ENCODE results near the gene GAD1. TPM values are rescaled to one million over a fixed set of nuclear protein-coding genes. Genes with fewer than 3 reads are reported as not detected.
A peak's percentile ranks its signal among the peaks of the same experiment; 100 is the strongest.

Gene GAD1
- total and polyA plus RNA-seq, 2 donors (not counting 3 experiments of a cell fraction or from before 2014, with no cell fraction given) = 0.60 to 0.62 TPM

DNA sequence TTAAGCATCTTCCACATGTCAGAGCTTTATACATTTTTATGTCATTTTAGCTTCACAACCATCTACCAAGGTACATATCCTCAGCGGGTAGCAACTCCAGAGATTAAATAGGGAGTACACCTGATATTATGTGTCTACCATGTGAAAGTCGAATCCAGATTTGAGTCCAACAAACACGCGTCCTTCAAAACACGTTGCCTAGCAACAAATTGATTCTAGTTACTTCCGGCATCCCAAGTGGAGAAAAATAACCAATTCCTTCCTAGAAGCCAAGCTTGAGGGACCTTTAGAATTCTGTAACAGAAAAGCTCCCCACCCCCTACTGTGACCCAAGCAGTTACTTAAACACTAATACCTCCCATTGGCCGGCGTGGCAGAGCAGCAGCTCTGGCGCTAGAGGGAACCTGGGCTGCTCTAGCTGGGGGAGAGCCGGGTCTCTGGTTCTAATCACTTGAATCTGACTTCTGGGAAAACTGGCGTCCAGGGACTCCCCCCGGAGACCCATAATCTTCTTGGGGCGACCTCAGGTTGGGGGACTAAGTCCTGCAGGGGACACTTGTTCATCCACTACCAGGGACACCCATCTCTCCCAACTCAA, 46.6 kb upstream of the GAD1 start, which contains the start of gene ERICH2:
Gene ERICH2, plus strand, starts transcription at position 371 of the 598 bp plus-strand sequence. CDS start 304 bp downstream, outside the sequence.
- Histone ChIP-seq H3K36me3 (ENCODE audit: control insufficient read depth in 2 of 2, extremely low read depth in 1 of 2, insufficient read depth in 2 of 2, low read length in 2 of 2) (no peaks in the 10 kb centered on the region), H3K27ac (ENCODE audit: insufficient read depth, low read depth, low read length) (no peak within 1 kb of the TSS), H3K79me2 (ENCODE audit: control insufficient read depth, insufficient read depth, low read length) (no peaks in the 10 kb centered on the region), H2AFZ (ENCODE audit: low read depth, low read length) (peak within 1 kb of the TSS; percentile 86), H3K9me3 (replicated peaks; ENCODE audit: control insufficient read depth, insufficient read depth, low read length) (no peaks in the 10 kb centered on the region), H3K9me1 (replicated peaks; ENCODE audit: control insufficient read depth, extremely low read depth, insufficient read depth, low read length) (no peaks in the 10 kb centered on the region), H3K4me1 (ENCODE audit: control insufficient read depth, extremely low read depth, insufficient read depth, low read length) (peaks cover 6% of the 10 kb centered on the region), H3K27me3 (ENCODE audit: control insufficient read depth in 2 of 2, insufficient read depth in 2 of 2, low read length in 2 of 2) (peaks cover 18 to 34% of the 10 kb centered on the region in 2 experiments), H3K4me2 (ENCODE audit: insufficient read depth, low read length) (peak within 1 kb of the TSS; percentile 78), H3K9ac (replicated peaks; ENCODE audit: extremely low read depth, insufficient read depth, low read length) (peak within 1 kb of the TSS; percentile 19), H3K4me3 (replicated peaks in 1 of 3; ENCODE audit: insufficient read depth in 1 of 3, low read depth in 1 of 3, low read length in 3 of 3) (peak within 1 kb of the TSS; percentile 29 to 71 (median 49)), H4K20me1 (replicated peaks; ENCODE audit: control insufficient read depth, extremely low read depth, insufficient read depth, low read length) (no peaks in the 10 kb centered on the region)
- no TSS peak for BruUV-seq (replicated peaks)
- FAIRE-seq = no peak
- TF ChIP-seq MYC (IDR thresholded peaks at IDR 0.05; ENCODE audit: low read depth, low read length) = no peak
- TF ChIP-seq FOS (IDR thresholded peaks at IDR 0.05; ENCODE audit: borderline replicate concordance, insufficient read depth, low read length) = no peak
- TF ChIP-seq EZH2 (IDR thresholded peaks at IDR 0.05; ENCODE audit: borderline replicate concordance, low read depth, low read length, severe bottlenecking) = no peak
- TF ChIP-seq POLR2A (IDR thresholded peaks at IDR 0.05; ENCODE audit: low read depth, low read length) = no peak
- no peak for TF ChIP-seq JUN (IDR thresholded peaks at IDR 0.05; ENCODE audit: borderline replicate concordance, insufficient read depth, insufficient read length, low read depth)
- no peak for TF ChIP-seq MAX (IDR thresholded peaks at IDR 0.05; ENCODE audit: insufficient read depth, insufficient read length)
- no peak for TF ChIP-seq GATA2 (IDR thresholded peaks at IDR 0.05; ENCODE audit: insufficient read depth, insufficient read length, low read depth, low read length)
- TF ChIP-seq CTCF (IDR thresholded peaks at IDR 0.05; ENCODE audit: extremely low read depth in 1 of 2, insufficient read depth in 1 of 2, low read depth in 1 of 2, low read length in 2 of 2) = no peak
- TF ChIP-seq POLR2AphosphoS5 (IDR thresholded peaks at IDR 0.05; ENCODE audit: insufficient read depth, low read depth, low read length) = no peak
- peak; percentile 11 for DNase-seq (ENCODE audit: low read depth, low spot score)
- CTCF ChIA-PET = interaction anchor here (1.4 to 1.6 kb wide), 2 partner anchors 43 to 361 kb away, joined by 3 read pairs; no protein-coding TSS in a partner anchor
- POLR2A ChIA-PET = no interaction called here
- dilution Hi-C loops (cut with MboI; ENCODE audit: extremely low pct_ligation_motif_present, low sequenced_read_pairs) (no loop called here), intact Hi-C loops (cut with micrococcal nuclease) (loop anchor here (5.0 kb wide), 1 partner anchor 53 kb away; the partner anchor contains the start of gene SP5)
